Fibroblast of lung (primary cell): Measurements from ENCODE around the gene CDYL2.

Experiments
- CTCF ChIP-seq, 2 donors: IDR thresholded peaks in 1 of 2; conservative IDR thresholded peaks in 1 of 2; 1 replicate in 1 of 2; 2 replicates in 1 of 2; pipeline ENCODE4 v1.5.1; 2011 to 2012; ENCODE audit warnings: low read length in 2 of 2, control low read depth in 1 of 2, inconsistent platforms in 1 of 2, low read depth in 1 of 2, mild to moderate bottlenecking in 1 of 2
- EZH2 ChIP-seq: IDR thresholded peaks from 2 replicates; pipeline ENCODE4 v1.5.1; 2012; ENCODE audit warnings: low read length, control low read depth, mild to moderate bottlenecking; ENCODE audit errors: missing control alignments

GRCh38 chr16:80680046-80680445 is 124.4 kb downstream of the CDYL2 start:
- TF ChIP-seq CTCF (conservative IDR thresholded peaks at IDR 0.05 in 1 of 2, IDR thresholded peaks at IDR 0.05 in 1 of 2; ENCODE audit: low read depth in 1 of 2, low read length in 2 of 2): no peak
- TF ChIP-seq EZH2: no peak
